HG03521 (cell line): ENCODE results near the gene CCDC12.
"Not testable (repeated sequence)": the region's sequence is repeated elsewhere in the genome, so short reads cannot be mapped to it uniquely, and the experiment has no call there.

Experiments used
- ATAC-seq: cut with Tn5 transposase; IDR thresholded peaks from one replicate; pipeline ENCODE4 v1.9.1; 2021; ENCODE audit warnings: mild to moderate bottlenecking, moderate library complexity; ENCODE audit not compliant: unreplicated experiment

CCDC12 gene

DNA sequence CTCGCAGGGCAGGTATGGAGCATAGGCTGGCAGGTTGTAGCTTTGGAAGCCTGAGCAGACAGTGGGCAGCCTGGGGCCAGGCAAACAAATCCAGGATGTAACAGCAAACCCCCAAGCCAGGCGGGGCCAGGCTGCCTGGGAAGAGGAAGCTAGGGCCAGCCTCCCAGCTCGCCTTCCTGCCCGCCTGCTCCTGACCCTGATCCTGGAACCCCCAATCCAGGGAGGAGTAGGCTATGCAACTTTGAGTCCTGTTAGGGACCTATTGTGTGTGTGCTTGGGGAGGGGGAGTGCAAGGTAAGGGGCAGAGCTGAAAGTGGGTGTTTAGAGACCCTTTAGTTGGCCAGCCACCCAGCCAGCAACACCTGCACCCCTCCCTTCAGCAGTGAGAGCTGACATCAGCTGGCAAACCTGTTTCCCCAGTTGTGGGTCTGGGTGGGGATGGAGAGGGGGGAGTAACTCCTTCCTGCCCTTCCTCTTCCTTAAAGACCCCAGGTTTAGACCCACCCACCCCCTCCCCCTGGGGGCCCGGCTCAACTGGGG, 5.5 kb upstream of the CCDC12 start:
- ATAC-seq = no peak

DNA sequence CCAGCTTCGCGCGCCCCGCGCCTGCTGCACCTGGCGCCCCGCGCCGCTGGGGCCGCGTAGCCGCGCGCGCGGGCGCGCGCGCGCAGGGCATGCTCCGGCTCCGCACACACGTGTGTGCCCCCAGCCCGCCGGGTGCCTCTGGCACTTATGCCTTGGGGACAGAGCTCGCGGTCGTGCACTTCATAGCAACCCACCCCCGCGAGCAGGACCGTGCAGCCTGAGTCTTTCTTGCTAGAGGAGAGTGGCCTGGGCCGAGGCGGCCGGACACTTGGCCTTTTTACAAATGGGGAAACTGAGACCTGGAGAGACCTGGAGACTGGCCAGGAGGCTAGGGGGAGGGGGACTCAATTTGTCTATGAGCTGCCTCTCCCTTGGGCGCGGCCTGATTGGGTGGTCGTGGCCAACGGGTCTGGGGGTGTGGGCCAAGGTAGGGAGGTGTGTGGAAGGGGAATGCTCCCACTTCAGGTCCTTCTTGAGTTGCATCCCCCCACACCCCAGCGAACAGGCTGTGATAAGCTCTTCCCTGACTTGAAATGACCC, 3.5 kb upstream of the CCDC12 start:
- peak; percentile 15 for ATAC-seq

DNA sequence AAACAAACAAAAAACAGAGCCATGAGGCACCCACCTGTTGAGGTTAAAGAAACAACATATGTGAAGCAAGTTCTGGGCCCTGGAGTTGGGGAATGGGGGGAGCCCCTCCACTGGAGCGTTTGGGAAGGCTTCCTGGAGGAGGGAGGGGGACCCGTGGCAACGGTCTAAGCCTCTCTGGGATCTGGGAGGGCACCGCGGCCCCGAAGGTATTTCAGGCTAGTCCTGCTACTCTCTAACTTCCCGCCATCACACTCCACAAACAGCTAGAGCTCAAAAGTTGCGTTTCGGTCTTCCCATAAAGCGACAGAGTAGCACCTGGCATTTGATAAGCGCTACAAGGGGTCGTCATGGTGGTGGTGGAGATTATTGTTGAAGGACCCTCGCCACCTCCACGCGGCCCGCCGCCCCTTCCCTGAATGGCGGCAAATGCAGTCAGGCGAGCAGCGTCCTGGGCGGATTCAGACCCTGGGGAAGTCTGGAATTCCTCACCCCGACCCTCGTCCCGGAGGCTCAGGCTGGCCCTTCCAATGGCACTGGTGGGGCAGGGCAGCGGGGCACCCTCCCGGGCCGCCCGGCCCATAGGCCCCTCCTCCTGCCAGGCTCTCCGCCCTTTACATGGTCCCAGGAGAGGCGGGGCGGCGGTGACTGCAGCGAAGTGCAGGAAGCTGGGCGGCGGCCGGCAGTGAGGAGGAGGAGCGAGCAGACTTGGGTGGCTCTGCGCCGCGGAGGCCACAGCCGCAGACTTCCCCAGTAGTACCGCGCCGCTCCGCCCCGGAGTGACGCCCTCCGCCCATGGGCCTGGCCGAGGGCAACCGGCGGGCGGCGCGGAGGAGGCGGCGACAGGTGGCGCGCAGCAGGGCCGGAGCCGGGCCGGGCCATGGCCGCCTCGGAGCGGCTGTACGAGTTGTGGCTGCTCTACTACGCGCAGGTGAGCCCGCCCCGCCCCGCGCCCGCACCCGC, 2.7 kb upstream of the CCDC12 start, which contains the start of gene NBEAL2:
NBEAL2 (plus strand) TSS at position 682 of the 960 bp plus-strand sequence; CDS start at position 878, 196 bp downstream.
- peak; percentile 52 for ATAC-seq

DNA sequence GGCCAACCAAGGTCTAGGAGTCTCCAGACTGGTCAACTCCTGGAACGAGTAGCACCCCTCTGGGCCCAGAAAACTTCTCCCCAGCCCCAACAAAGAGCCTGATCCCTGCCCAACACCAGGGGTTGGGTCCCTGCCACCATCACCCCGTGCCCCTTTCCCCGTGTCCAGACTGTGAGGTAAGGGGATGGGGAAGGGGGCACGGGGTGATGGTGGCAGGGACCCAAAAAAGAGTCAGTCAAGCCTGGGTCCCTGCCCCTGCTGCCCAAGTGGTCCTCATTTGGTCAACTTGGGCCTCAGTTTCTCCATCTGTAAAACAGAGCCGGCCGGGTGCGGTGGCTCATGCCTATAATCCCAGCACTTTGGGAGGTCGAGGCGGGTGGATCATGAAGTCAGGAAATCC, 1.8 kb upstream of the CCDC12 start:
- ATAC-seq = no peak

DNA sequence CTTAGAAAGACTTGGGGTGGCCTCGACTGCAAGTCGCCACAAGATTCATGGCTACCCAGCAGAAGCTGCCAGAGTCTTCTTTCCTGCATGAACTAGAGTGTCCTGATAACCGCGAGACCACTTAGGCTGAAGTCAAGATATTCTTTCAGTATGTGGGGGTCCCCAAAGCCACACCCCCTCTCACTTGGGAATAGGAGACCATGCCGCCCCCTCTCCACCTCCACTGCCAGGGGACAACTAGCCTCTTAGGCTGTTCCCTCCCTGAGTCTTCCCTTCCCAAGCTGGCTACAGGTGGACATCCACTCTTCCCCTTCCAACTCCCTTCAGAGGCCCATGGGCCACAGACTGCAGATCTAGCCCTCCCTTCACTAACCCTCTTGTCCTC, 1.3 kb upstream of the CCDC12 start:
- ATAC-seq = no peak

DNA sequence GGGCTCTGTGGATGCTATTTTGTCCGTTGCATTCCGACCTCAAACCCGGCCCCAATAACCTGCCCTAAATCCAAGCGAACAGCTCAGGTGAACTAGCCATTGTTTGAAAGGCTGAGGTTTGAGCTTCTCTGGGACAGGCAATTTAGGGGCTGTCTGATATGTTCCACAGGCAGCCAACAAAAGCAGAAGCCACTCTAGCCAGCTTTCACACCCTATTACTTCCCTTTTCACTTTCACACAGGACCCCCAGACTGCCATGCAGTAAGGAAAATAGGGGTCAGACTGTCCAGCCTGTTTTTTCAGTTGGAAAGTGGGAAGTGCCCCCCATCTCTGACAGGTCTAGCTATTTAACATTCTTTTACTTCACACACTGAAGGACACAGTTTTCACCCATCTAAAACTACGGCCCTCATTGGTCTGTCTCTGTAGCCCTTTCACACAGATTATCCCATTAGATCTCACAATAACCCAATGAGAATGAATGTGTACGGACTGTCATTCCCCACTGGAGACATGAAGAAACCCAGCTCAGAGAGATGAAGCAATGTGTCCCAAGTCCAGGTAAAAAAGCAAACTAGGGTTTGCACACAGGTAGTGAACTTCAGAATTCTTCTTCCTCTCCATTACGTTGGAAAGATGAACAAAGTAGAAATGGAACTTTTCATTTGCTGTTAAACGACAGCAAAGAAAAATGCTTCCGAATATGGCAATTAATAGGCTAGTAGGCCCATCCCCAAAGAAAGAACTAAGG, 1.9 kb downstream of the CCDC12 start:
- no peak for ATAC-seq

DNA sequence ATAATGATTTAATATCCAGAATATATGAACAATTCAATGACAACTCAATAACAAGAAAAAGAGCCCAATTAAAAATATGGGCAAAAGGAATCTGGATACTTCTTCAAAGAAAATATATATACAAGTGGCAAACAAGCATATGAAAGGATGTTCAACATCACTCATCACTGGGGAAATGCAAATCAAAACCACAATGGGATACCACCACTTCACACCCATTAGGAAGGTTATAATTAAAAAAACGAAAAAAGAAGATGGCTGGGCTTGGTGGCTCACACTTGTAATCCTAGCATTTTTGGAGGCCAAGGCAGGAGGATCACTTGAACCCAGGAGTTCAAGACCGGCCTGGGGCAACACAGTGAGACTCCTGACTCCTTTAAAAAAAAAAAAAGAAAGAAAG, 4.1 kb downstream of the CCDC12 start:
- ATAC-seq = no peak

DNA sequence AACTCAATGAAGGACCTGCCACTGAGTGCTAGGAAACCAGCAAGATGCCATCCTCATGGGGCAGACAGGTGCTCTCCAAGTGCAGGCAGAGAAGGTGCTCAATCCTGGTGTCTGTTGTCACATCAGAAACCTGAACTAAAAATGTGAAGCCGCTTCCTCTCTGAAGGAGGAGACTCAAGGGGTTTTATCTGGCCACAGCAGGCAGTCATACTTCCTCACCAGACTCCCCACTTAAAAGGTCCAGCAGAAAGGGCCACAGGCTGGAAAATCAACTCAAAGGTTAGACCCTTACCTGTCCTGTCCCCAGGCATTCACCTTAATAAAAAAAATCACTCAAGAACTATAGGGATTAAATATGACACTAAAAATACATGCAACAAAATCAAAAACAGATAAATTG, 4.8 kb downstream of the CCDC12 start:
- no peak for ATAC-seq

DNA sequence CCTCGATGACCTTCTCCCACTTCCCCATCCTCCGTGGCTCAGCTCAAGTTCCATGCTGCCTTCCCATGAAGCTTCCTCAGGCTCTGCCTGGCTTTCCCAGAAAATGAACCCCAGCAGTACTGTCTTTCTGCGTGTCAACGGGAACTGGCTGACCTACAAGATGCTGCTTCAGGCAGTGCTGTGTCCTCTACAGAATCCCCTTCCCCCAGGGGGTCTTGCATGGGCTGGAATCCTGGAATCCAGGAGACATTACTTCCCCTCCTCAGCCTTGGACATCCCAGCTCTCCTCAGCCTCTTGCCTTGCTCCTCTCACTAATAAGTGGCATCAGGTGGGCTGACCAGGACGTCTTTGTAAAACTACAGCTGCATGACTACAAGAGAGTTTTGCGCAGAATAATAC, 5.4 kb downstream of the CCDC12 start:
- ATAC-seq = no peak

DNA sequence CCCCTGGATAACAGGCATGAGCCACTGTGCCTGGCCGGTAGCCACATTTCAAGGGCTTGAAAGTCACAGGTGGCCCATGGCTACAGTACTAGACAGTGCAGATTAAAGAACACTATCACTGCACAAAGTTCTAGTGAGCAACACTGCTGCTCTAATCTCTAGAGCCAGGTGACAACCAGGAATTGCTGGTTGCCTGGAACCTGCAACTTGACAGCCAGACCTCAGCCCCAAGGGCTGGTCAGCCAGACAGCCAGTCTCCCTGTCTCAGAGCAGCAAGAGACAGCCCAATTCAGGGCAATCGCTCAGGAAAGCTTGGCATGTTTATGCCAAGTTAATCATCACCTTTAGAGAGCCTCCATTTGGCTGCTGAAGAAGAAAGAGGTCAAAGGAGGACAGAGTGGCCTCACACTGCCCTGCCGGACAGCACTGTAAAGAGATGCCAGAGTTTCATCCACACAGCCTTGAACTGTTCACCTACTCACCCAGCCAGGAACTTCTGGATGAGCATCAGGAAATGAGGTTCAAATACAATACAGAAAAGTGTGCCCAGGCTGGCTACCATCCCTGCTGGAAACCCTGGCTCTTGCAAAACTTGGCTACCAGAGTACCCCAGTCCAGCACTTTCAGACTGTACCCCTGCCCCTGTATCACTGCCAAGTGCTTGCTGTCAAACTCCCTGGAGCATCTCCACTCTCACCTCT, 6.0 kb downstream of the CCDC12 start:
- ATAC-seq = no peak

DNA sequence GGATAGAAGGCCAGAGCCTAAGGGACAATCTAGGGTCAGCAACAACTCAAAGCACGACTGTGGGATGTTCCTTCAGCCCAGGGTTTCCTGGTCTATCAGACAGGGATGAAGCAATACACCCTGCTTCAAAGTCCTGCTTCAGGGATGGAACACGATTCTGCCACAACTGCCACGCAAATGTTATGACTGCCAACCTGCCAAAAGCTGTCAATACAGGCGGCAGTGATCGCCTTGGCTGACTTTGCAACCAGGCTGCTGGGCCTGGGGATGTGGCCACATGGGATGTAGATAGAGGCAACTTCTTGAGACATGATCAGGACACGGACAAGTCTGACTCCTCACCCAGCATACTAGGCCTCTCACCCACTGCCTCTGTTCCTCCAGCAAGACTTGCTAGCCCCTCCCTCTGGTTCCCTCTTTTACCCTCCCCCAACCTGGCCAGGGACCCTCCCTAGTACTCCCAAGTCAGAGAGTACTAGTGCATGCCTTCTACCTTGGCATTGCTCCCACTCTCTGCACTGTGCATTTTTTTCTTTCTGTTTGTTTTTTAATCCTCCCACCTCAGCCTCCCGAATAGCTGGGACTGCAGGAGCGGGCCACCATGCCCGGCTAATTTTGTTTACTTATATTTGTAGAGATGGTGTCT, 7.6 kb downstream of the CCDC12 start:
- ATAC-seq = no peak

DNA sequence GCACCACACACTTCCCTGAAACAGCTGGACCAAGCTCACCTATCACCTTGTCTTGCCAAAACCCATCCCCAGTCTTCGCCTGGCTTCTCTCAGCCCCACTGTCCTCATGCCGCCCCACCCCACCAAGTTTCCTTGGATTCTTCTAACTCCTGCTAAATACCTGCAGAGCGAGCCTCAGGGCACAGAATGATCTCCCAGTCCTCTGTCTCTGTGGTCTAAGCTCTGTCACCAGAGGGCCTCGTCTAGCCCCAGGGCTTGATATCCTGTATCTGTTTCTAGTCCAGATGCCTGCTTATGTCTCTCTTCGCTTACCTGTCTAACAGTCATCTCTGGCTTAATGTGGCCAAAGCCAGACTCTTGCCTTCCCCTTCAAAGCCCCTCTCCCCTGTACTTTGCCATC, 9.7 kb downstream of the CCDC12 start:
- no peak for ATAC-seq

DNA sequence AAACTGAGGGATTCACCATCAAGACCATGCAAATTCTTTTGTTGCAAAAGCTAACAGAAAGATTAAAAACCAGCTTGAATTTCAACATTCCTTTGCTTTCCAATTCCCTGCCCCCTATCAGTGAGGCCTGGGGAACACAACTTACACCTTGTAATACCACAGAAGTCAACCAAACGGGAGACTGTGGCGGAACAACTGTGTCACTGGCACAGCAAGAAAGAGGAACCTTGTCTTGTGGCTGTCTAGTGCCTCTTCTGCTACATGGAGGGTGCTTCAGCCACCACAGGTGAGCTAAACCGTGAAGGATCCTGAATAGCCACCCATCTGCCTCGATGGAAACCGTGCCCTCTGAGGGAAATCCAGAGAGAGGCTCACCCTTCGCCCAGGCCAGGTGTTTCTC, 11.4 kb downstream of the CCDC12 start:
- no peak for ATAC-seq

DNA sequence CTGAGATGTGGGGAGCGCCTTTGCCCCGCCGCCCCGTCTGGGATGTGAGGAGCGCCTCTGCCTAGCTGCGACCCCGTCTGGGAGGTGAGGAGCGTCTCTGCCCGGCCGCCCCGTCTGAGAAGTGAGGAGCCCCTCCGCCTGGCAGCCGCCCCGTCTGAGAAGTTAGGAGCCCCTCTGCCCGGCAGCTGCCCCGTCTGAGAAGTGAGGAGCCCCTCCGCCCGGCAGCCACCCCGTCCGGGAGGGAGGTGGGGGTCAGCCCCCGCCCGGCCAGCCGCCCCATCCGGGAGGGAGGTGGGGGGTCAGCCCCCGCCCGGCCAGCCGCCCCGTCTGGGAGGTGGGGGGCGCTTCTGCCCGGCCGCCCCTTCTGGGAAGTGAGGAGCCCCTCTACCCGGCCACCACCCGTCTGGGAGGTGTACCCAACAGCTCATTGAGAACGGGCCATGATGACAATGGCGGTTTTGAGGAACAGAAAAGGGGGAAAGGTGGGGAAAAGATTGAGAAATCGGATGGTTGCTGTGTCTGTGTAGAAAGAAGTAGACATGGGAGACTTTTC, 12.4 kb downstream of the CCDC12 start:
- ATAC-seq = not testable (repeated sequence)

DNA sequence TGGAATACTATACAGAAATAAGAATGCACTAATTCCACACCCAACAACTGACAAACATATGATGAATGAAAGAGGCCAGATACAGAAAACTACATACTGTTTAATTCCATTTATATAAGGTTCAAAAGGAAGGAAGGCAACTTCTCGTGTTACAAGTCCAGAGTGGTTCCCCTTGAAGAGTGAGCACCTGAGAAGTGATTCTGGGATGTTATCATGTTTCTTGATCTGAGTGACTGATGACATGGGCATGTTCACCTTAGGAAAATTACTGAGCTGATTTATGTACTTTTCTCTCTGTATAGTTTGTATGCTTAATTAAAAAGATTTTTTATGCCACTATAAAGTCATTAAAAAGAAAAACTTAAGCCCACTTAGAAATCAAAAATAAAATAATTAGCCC, 13.6 kb downstream of the CCDC12 start:
- ATAC-seq = no peak

DNA sequence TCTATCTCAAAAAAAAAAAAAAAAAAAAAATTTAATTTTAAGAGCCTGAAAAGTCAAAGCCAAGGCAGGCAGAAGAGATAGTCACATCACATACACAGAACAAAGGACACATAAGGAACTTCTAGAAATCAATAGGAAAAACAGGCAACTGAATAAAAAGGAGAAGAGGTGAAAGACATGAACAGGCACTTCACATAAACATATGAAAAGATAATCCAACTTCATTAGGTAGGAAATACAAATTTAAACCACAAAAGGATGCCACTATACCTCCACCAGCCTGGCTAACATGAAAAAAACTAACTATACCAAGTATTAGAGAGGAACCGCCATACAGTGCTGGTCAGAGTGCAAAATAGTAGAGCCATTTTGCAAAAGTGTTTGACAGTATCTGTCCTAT, 14.1 kb downstream of the CCDC12 start:
- ATAC-seq = no peak

DNA sequence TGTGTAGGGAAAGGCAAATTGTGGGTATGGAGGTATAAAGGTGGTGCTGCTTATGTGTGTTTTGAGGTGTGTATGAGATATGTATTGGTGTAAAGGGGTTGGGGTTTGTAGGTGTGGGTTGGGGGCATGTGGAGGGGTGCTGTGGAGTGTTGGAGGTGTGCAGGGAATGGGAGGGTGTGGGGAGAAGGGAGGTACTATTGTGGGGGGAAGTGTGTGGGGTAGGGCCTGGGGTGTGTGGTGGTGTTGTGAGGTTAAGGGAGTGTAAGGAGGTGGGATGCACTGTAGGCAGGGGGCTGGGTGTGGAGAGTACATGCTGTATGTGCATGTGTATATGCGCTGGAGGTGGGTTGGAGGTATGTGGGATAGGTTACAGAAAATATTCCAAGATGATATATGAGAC, 15.7 kb downstream of the CCDC12 start:
- no peak for ATAC-seq

DNA sequence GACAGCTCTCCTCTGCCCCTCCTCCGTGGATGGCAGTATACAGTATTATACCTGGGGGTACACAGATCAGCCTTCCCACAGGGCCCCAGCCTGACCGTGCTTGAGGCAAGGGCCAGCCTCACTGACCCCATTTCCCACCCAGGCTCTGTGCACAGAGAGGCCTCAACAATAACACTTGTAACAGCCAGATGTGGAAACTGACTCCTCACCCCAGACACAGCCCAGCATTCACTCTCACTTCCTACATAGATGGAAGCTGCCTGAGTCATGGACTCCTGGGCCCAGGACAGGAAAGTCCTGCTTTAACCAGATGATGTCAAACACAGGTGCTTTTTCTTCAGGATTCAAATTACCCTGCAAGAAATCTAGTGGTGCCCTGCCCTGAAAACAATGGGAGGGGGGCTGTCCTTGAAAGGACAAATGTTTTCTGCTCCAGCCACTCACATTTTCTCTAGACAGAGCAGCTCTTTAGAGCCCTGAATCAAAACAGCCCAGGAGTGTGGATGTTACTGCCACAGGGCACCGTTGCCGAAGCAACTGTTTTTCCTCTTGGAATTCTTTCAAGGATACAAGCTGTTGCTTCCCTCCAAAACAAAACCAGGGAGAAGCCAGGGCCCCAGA, 16.4 kb downstream of the CCDC12 start:
- no peak for ATAC-seq

DNA sequence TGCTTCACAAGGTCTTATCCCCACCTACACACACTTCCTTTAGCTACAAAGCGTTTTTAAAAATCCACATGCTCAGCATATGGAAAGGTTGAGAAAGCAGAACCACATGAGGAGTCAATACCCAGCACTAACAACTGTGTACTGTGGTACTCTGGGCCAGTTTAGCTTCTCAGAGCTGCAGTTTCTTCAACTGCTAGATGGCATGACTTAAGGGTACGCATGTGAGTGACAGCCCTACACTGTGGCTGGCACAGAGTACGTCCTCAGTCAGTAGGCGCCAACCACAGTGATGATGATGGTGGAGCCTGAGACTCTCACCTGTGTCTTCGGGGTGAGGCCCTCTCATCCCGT, 17.4 kb downstream of the CCDC12 start:
- ATAC-seq = no peak
